Panc1 (cell line): Measurements from ENCODE around the gene C5orf63. TPM values are rescaled to one million over a fixed set of nuclear protein-coding genes. Genes with fewer than 3 reads are reported as not detected.

ENCODE experiments used
- ATAC-seq: fragments of 200-7000 bp; cut with Tn5 transposase; 2 replicates; pipeline ENCODE4 v1.9.1; 2020; ENCODE audit warnings: mild to moderate bottlenecking, moderate library complexity
- Bru-seq: library from RNA; stranded (reverse); fragments of 400-500 nt; gene quantifications from one replicate; lab custom pipeline; 2021; lab: Mats Ljungman, UMichigan
- BruChase-seq, 2 experiments: library from RNA; stranded (reverse); fragments of 400-500 nt; gene quantifications; one replicate each; lab custom pipeline; 2021; lab: Mats Ljungman, UMichigan
- BruUV-seq: library from RNA; stranded (reverse); fragments of 400-500 nt; replicated peaks from 2 replicates; lab custom pipeline; 2021; lab: Mats Ljungman, UMichigan
- CTCF ChIA-PET: fragments of 300-600 bp; sonication (Branson Sonifier 250); formaldehyde crosslinking; loops from one replicate; lab custom pipeline; 2022; ENCODE audit warnings: antibody characterized with exemption; lab: Charles Lee
- POLR2A ChIA-PET: fragments of 300-600 bp; sonication (Branson Sonifier 250); formaldehyde crosslinking; loops from one replicate; lab custom pipeline; 2022; ENCODE audit warnings: antibody characterized with exemption; lab: Charles Lee
- DNase-seq: peaks from one replicate; pipeline ENCODE4 v3.0.0-alpha.2; 2010; ENCODE audit warnings: low read depth, low spot score
- H3K27ac ChIP-seq: 2 replicates; pipeline ENCODE4 v1.5.1; 2011; ENCODE audit warnings: mild to moderate bottlenecking, low read length, inconsistent platforms
- H3K27me3 ChIP-seq: fragments of 200-500 bp; sonication (Bioruptor generic); 2 replicates; pipeline ENCODE4 v1.6.0; 2014; ENCODE audit warnings: low read length, inconsistent platforms; ENCODE audit not compliant: control insufficient read depth, insufficient read depth
- H3K36me3 ChIP-seq: fragments of 200-500 bp; sonication (Bioruptor generic); 2 replicates; pipeline ENCODE4 v1.5.1; 2014; ENCODE audit warnings: inconsistent platforms, mild to moderate bottlenecking, low read length, moderate library complexity; ENCODE audit not compliant: control insufficient read depth, insufficient read depth
- H3K4me1 ChIP-seq: 2 replicates; pipeline ENCODE4 v1.5.1; 2011; ENCODE audit warnings: inconsistent platforms, mild to moderate bottlenecking, low read length, moderate library complexity; ENCODE audit not compliant: control insufficient read depth, insufficient read depth
- H3K4me3 ChIP-seq, 2 experiments: 2 replicates each; pipeline ENCODE4 v1.5.1; 2011 to 2012; ENCODE audit warnings: low read depth in 2 of 2, low read length in 2 of 2, mild to moderate bottlenecking in 2 of 2, inconsistent platforms in 1 of 2, moderate library complexity in 1 of 2
- H3K9me3 ChIP-seq: fragments of 200-500 bp; sonication (Bioruptor generic); 2 replicates; pipeline ENCODE4 v1.5.1; 2014; ENCODE audit warnings: low read depth, mild to moderate bottlenecking, inconsistent platforms, low read length, moderate library complexity; ENCODE audit not compliant: control insufficient read depth, insufficient read depth
- POLR2AphosphoS5 ChIP-seq: IDR thresholded peaks from 2 replicates; pipeline ENCODE4 v1.6.1; 2012; ENCODE audit warnings: mild to moderate bottlenecking, low read depth, low read length, moderate library complexity
- SIN3A ChIP-seq: IDR thresholded peaks from 2 replicates; pipeline ENCODE4 v1.6.1; 2012; ENCODE audit warnings: low read depth, mild to moderate bottlenecking, low read length, moderate library complexity, borderline replicate concordance; ENCODE audit not compliant: insufficient read depth
- TCF7L2 ChIP-seq: IDR thresholded peaks from 2 replicates; pipeline ENCODE4 v1.6.1; 2011; ENCODE audit warnings: mild to moderate bottlenecking, low read depth, low read length, inconsistent platforms
- in situ Hi-C: cut with HindIII; loops from 2 replicates; pipeline ENCODE4 v1.10.0; 2016; ENCODE audit warnings: low sequenced_read_pairs, low pct_unique_long_range_greater_than_20kb
- intact Hi-C: fragments of 100-400 bp; cut with micrococcal nuclease; formaldehyde crosslinking; loops from one replicate; pipeline ENCODE4 v1.10.0; 2022; ENCODE audit not compliant: unreplicated experiment
- long read RNA-seq: library from polyadenylated mRNA; unstranded; transcript quantifications from one replicate; pipeline ENCODE4 v2.0.0, GENCODE V29; 2021; ENCODE audit not compliant: unreplicated experiment
- polyA plus RNA-seq: library from polyadenylated mRNA; unstranded; fragments of >200 nt; gene quantifications from one replicate; pipeline ENCODE4 v1.2.1, GENCODE V29; 2012; ENCODE audit warnings: missing spikeins; ENCODE audit not compliant: insufficient read length
- total RNA-seq: library from RNA; stranded (reverse); gene quantifications from one replicate; pipeline ENCODE4 v1.2.1, GENCODE V29; 2021; ENCODE audit not compliant: unreplicated experiment
- TF ChIP-seq, protein P1 (sequence below): fragments of 450-650 bp; IDR thresholded peaks from 2 replicates; pipeline ENCODE4 v1.5.1; 2017; ENCODE audit warnings: mild to moderate bottlenecking
- TF ChIP-seq, protein P2 (sequence below), 2 experiments: IDR thresholded peaks; 2 replicates each; pipeline ENCODE4 v1.6.1; 2011 to 2012; ENCODE audit warnings: low read depth in 2 of 2, control low read depth in 1 of 2, low read length in 1 of 2, mild to moderate bottlenecking in 1 of 2, moderate library complexity in 1 of 2; ENCODE audit not compliant: insufficient read depth in 1 of 2

The C5orf63 gene
- total RNA-seq: 9.8 TPM
- polyA plus RNA-seq: 5.4 TPM
- Bru-seq, nascent RNA: percentile 61 among the genes with signal in this experiment
- BruChase-seq, experiment 1, labeled RNA remaining after a 2-hour chase: percentile 62 among the genes with signal in this experiment
- percentile 52 among the genes with signal in this experiment for BruChase-seq, experiment 2, labeled RNA remaining after a 6-hour chase
- long read RNA-seq, full-length matches to known transcripts: 6 of 11 reads
- long read RNA-seq, partial matches to known transcripts: 2 of 11 reads
- long read RNA-seq, other reads (novel, unspliced or antisense): 3 of 11 reads

DNA sequence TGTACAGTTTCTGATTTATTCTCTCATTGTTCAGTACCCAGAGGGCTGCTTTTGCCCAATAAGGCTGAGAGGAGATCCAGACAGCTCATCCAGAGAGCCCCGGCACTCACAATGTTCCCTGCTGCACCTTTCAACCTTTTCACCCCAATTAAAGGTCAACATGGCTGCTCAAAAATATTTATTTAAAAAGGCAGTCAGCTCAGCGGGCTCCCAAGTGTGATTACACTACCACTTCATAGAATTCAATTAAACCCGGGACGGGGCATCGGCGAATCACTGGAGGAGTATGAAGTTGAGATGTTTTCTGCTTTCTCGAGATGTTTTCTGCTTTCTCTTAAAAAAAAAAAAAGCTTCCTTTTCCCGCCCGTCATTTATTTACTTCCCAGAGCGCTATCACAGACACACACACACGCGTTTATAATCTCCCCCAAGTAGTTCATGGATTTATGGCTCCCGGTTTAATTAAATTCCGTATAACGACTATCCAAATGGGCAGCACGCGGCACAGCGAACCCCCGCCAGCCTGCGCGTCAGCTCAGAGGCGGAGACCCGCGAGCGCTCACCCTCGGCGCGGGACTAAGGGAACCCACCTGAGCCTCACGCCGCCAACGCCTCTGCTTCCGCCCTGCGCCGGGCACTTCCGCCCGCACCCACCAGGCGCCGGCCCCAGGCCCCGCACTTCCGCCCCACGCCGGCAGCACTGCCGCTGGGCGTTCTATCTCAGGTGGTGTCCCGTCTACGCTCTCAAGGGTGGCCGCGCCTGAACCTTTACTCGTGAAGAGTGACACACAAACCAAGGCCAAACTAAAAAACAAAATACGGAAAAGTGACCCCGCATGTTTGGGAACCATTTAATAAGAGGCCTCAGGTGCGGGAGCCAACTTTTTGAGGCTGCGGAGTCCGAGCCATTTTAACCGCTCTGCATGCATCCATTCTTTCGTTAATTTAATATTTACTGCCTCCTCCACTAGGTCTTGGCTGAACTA is at the start of gene C5orf63:
TSS of gene C5orf63 (minus strand) at position 642 of the 986 bp plus-strand sequence. CDS start 14,507 bp downstream, outside the sequence.
- ChIA-PET CTCF (no interaction called here), POLR2A (interaction anchor here (0.7 kb wide), 1 partner anchor 1339 kb away, joined by 9 read pairs; no protein-coding TSS in a partner anchor)
- TF ChIP-seq SIN3A (peak; percentile 69; the same call in 1 of the 2 replicates), TCF7L2 (no peak), POLR2AphosphoS5 (peak; percentile 62; the same call in 1 of the 2 replicates)
- TF ChIP-seq, protein P1, sequence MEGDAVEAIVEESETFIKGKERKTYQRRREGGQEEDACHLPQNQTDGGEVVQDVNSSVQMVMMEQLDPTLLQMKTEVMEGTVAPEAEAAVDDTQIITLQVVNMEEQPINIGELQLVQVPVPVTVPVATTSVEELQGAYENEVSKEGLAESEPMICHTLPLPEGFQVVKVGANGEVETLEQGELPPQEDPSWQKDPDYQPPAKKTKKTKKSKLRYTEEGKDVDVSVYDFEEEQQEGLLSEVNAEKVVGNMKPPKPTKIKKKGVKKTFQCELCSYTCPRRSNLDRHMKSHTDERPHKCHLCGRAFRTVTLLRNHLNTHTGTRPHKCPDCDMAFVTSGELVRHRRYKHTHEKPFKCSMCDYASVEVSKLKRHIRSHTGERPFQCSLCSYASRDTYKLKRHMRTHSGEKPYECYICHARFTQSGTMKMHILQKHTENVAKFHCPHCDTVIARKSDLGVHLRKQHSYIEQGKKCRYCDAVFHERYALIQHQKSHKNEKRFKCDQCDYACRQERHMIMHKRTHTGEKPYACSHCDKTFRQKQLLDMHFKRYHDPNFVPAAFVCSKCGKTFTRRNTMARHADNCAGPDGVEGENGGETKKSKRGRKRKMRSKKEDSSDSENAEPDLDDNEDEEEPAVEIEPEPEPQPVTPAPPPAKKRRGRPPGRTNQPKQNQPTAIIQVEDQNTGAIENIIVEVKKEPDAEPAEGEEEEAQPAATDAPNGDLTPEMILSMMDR: no peak
- TF ChIP-seq, protein P2, sequence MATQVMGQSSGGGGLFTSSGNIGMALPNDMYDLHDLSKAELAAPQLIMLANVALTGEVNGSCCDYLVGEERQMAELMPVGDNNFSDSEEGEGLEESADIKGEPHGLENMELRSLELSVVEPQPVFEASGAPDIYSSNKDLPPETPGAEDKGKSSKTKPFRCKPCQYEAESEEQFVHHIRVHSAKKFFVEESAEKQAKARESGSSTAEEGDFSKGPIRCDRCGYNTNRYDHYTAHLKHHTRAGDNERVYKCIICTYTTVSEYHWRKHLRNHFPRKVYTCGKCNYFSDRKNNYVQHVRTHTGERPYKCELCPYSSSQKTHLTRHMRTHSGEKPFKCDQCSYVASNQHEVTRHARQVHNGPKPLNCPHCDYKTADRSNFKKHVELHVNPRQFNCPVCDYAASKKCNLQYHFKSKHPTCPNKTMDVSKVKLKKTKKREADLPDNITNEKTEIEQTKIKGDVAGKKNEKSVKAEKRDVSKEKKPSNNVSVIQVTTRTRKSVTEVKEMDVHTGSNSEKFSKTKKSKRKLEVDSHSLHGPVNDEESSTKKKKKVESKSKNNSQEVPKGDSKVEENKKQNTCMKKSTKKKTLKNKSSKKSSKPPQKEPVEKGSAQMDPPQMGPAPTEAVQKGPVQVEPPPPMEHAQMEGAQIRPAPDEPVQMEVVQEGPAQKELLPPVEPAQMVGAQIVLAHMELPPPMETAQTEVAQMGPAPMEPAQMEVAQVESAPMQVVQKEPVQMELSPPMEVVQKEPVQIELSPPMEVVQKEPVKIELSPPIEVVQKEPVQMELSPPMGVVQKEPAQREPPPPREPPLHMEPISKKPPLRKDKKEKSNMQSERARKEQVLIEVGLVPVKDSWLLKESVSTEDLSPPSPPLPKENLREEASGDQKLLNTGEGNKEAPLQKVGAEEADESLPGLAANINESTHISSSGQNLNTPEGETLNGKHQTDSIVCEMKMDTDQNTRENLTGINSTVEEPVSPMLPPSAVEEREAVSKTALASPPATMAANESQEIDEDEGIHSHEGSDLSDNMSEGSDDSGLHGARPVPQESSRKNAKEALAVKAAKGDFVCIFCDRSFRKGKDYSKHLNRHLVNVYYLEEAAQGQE (IDR thresholded peaks at IDR 0.05; ENCODE audit: insufficient read depth in 1 of 2, low read depth in 2 of 2, low read length in 1 of 2): no peak
- H3K27ac ChIP-seq: peak within 1 kb of the TSS; percentile 90
- BruUV-seq: TSS peak; percentile 74
- DNase-seq: no peak
- peak within 1 kb of the TSS; percentile 73 to 80 for H3K4me3 ChIP-seq
- no peaks in the 10 kb centered on the region; the same call in 1 of the 2 replicates for H3K36me3 ChIP-seq
- H3K27me3 ChIP-seq: no peaks in the 10 kb centered on the region
- peaks cover 6% of the 10 kb centered on the region; the same call in 1 of the 2 replicates for H3K4me1 ChIP-seq
- no peaks in the 10 kb centered on the region for H3K9me3 ChIP-seq
- intact Hi-C loops (no loop called here), in situ Hi-C loops (no loop called here)
- peak; percentile 100 for ATAC-seq

DNA sequence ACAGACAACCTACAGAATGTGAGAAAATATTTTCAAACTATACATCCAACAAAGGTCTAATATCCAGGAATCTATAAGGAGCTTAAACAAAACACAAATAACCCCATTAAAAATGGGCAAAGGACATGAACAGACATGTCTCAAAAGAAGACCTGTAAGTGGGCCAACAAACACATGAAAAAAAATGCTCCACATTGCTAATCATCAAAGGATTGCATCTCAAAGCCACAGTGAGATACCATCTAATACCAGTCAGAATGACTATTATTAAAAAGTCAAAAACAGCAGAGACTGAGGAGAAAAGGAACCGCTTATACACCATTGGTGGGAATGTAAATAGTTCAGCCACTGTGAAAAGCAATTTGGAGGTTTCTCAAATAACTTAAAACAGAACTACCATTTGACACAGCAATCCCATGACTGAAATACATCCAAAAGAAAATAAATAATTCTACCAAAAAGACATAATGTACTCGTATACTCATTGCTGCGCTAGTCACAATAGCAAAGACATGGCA is 39.1 kb upstream of the C5orf63 start:
- ATAC-seq (no peak), DNase-seq (no peak)
- TF ChIP-seq POLR2AphosphoS5 (no peak), SIN3A (no peak), TCF7L2 (no peak)
- TF ChIP-seq, protein P2 (IDR thresholded peaks at IDR 0.05; ENCODE audit: insufficient read depth in 1 of 2, low read depth in 2 of 2, low read length in 1 of 2): no peak
- TF ChIP-seq, protein P1: no peak
- no peaks in the 10 kb centered on the region for H3K4me1 ChIP-seq
- no peak overlapping the region for H3K4me3 ChIP-seq
- no peaks in the 10 kb centered on the region for H3K27me3 ChIP-seq
- intact Hi-C loops: no loop called here
- POLR2A ChIA-PET: no interaction called here
- no peaks in the 10 kb centered on the region for H3K36me3 ChIP-seq
- no TSS peak for BruUV-seq
- no peaks in the 10 kb centered on the region for H3K9me3 ChIP-seq
- CTCF ChIA-PET: no interaction called here
- in situ Hi-C loops: no loop called here
- no peak overlapping the region for H3K27ac ChIP-seq
